Measurements from ENCODE around the gene TTC17.

Gene TTC17

DNA sequence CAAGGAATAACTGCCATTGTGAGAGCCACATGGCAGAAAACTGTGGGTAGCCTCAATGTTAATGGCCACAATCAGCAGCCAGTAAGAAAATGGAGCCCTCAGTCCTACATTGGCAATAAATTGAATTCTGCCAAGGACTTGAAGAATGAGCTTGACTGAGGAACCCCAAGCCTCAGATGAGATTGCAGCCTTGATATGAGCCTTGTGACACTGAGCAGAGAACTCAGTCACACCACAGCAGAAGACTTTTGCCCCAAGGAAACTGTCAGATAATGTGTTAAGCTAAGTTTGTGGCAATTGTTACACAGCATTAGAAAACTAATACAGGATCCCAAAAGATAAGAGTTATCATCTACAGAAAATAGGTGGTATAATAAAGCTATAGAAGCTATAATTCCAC, 2.4 kb upstream of the TTC17 start:
- Histone ChIP-seq H3F3A (ENCODE audit: low read depth) (no peaks in the 10 kb centered on the region), H4K20me1 (ENCODE audit: insufficient read depth, low read length, poor library complexity, severe bottlenecking) (peaks cover 19% of the 10 kb centered on the region), H3K4me3 (ENCODE audit: low read length, poor library complexity, severe bottlenecking) (no peak overlapping the region), H2AFZ (ENCODE audit: low read length) (no peak overlapping the region), H3K27me3 (ENCODE audit: insufficient read depth, low read length, poor library complexity, severe bottlenecking) (no peaks in the 10 kb centered on the region), H3K9me2 (replicated peaks; ENCODE audit: low read depth, low read length) (no peaks in the 10 kb centered on the region), H3K79me2 (ENCODE audit: insufficient read depth, low read length) (peaks cover 32% of the 10 kb centered on the region), H3K4me2 (ENCODE audit: low read depth, low read length, poor library complexity, severe bottlenecking) (no peak overlapping the region), H3K4me1 (ENCODE audit: insufficient read depth, low read length, poor library complexity, severe bottlenecking) (peaks cover 24% of the 10 kb centered on the region), H3K9me3 (ENCODE audit: insufficient read depth, low read depth, low read length) (no peaks in the 10 kb centered on the region), H3K36me3 (ENCODE audit: insufficient read depth, low read length) (no peaks in the 10 kb centered on the region), H3K9ac (ENCODE audit: low read depth, low read length, poor library complexity, severe bottlenecking) (no peak overlapping the region)
- no peak for TF ChIP-seq EZH2phosphoT487 (IDR thresholded peaks at IDR 0.05; ENCODE audit: borderline replicate concordance)
- TF ChIP-seq, protein P1, sequence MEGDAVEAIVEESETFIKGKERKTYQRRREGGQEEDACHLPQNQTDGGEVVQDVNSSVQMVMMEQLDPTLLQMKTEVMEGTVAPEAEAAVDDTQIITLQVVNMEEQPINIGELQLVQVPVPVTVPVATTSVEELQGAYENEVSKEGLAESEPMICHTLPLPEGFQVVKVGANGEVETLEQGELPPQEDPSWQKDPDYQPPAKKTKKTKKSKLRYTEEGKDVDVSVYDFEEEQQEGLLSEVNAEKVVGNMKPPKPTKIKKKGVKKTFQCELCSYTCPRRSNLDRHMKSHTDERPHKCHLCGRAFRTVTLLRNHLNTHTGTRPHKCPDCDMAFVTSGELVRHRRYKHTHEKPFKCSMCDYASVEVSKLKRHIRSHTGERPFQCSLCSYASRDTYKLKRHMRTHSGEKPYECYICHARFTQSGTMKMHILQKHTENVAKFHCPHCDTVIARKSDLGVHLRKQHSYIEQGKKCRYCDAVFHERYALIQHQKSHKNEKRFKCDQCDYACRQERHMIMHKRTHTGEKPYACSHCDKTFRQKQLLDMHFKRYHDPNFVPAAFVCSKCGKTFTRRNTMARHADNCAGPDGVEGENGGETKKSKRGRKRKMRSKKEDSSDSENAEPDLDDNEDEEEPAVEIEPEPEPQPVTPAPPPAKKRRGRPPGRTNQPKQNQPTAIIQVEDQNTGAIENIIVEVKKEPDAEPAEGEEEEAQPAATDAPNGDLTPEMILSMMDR (conservative IDR thresholded peaks at IDR 0.05; ENCODE audit: low read length) = no peak

DNA sequence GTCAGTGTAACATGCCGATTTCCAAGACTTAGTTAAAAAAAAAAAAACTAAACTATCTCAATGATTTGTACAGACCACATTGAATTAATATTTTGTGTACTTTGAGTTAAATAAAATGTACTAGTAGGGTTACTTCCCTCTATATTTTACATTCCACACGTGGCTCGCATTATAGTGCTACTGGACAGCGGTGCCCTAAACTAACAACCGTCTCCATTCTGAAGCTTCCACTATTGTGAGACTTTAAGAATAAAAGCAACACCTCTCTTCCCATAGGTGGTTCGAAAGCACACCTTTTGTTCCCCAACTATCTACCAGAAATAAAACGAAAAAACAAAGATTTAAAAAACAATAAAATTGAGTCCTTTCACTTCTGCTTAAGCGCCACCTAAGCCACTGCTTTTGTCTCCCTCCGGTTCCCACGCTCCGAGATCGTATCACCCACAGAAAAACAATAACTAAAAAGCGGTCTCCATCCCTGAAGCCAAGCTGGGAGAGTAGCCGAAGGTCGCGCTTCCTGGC, 380 bp upstream of the TTC17 start:
- Histone ChIP-seq H3K36me3 (ENCODE audit: insufficient read depth, low read length) (no peaks in the 10 kb centered on the region), H3K4me1 (ENCODE audit: insufficient read depth, low read length, poor library complexity, severe bottlenecking) (peaks cover 33% of the 10 kb centered on the region), H3K4me2 (ENCODE audit: low read depth, low read length, poor library complexity, severe bottlenecking) (peak overlapping the region; percentile 80), H3K4me3 (ENCODE audit: low read length, poor library complexity, severe bottlenecking) (peak overlapping the region; percentile 96), H3K9ac (ENCODE audit: low read depth, low read length, poor library complexity, severe bottlenecking) (peak overlapping the region; percentile 91), H3K9me2 (replicated peaks; ENCODE audit: low read depth, low read length) (no peaks in the 10 kb centered on the region), H3K9me3 (ENCODE audit: insufficient read depth, low read depth, low read length) (no peaks in the 10 kb centered on the region), H3F3A (ENCODE audit: low read depth) (no peaks in the 10 kb centered on the region), H3K27me3 (ENCODE audit: insufficient read depth, low read length, poor library complexity, severe bottlenecking) (no peaks in the 10 kb centered on the region), H2AFZ (ENCODE audit: low read length) (peak overlapping the region; percentile 99), H4K20me1 (ENCODE audit: insufficient read depth, low read length, poor library complexity, severe bottlenecking) (peaks cover 39% of the 10 kb centered on the region), H3K79me2 (ENCODE audit: insufficient read depth, low read length) (peaks cover 52% of the 10 kb centered on the region)
- TF ChIP-seq, protein P1 (conservative IDR thresholded peaks at IDR 0.05; ENCODE audit: low read length) = no peak

DNA sequence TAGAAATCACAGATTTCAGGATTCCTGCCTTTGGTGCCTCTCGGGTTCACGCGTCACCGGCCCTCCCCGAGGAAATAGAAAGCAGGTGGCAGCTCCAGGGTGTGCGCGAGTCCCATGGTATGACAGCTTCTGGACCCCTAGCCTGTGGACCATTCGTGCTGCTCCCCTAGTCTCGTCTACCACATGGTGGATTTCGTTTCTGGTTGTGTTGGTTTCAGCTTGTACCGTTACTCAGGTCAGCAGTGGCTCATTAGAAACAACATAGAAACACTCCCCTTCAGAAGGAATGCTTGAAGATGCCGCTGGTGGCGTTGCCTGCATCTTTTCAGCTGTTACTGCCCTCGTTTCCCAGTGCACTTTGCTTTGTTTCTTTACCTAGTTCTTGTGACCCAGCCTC, 700 bp downstream of the TTC17 start:
- Histone ChIP-seq H3K36me3 (ENCODE audit: insufficient read depth, low read length) (no peaks in the 10 kb centered on the region), H3F3A (ENCODE audit: low read depth) (no peaks in the 10 kb centered on the region), H3K4me1 (ENCODE audit: insufficient read depth, low read length, poor library complexity, severe bottlenecking) (peaks cover 37% of the 10 kb centered on the region), H2AFZ (ENCODE audit: low read length) (peak overlapping the region; percentile 99), H3K9ac (ENCODE audit: low read depth, low read length, poor library complexity, severe bottlenecking) (peak overlapping the region; percentile 91), H3K9me3 (ENCODE audit: insufficient read depth, low read depth, low read length) (no peaks in the 10 kb centered on the region), H4K20me1 (ENCODE audit: insufficient read depth, low read length, poor library complexity, severe bottlenecking) (peaks cover 49% of the 10 kb centered on the region), H3K79me2 (ENCODE audit: insufficient read depth, low read length) (peaks cover 62% of the 10 kb centered on the region), H3K9me2 (replicated peaks; ENCODE audit: low read depth, low read length) (no peaks in the 10 kb centered on the region), H3K27me3 (ENCODE audit: insufficient read depth, low read length, poor library complexity, severe bottlenecking) (no peaks in the 10 kb centered on the region), H3K4me3 (ENCODE audit: low read length, poor library complexity, severe bottlenecking) (peak overlapping the region; percentile 96), H3K4me2 (ENCODE audit: low read depth, low read length, poor library complexity, severe bottlenecking) (peak overlapping the region; percentile 90)
- TF ChIP-seq EZH2phosphoT487 (IDR thresholded peaks at IDR 0.05; ENCODE audit: borderline replicate concordance) = no peak
- TF ChIP-seq, protein P1 (conservative IDR thresholded peaks at IDR 0.05; ENCODE audit: low read length) = no peak; the same call in 1 of the 2 replicates

All from Loucy (cell line).